Neural progenitor cell (in vitro differentiated cells): ENCODE data around the gene RPAP2. TPM values are rescaled to one million over a fixed set of nuclear protein-coding genes. Genes with fewer than 3 reads are reported as not detected.

ENCODE experiments used
- DNase-seq: peaks from one replicate; pipeline ENCODE4 v3.0.0-alpha.2; 2016; ENCODE audit warnings: low spot score
- H2AFZ ChIP-seq: fragments of 200-600 bp; sonication (generic); replicated peaks from 2 replicates; pipeline ENCODE4 v1.6.1; 2016; ENCODE audit warnings: antibody characterized with exemption
- H3F3A ChIP-seq: fragments of 200-600 bp; sonication (generic); 2 replicates; pipeline ENCODE4 v1.6.1; 2016; ENCODE audit warnings: antibody characterized with exemption, low read depth
- H3K27ac ChIP-seq: fragments of 200-600 bp; sonication (generic); 2 replicates; pipeline ENCODE4 v1.5.1; 2016; ENCODE audit warnings: mild to moderate bottlenecking
- H3K27me3 ChIP-seq: fragments of 200-600 bp; sonication (generic); 2 replicates; pipeline ENCODE4 v1.6.1; 2016; ENCODE audit warnings: mild to moderate bottlenecking, moderate library complexity
- H3K36me3 ChIP-seq: fragments of 200-600 bp; sonication (generic); 2 replicates; pipeline ENCODE4 v1.5.1; 2016
- H3K4me1 ChIP-seq: fragments of 200-600 bp; sonication (generic); 2 replicates; pipeline ENCODE4 v1.6.1; 2016; ENCODE audit warnings: mixed run types
- H3K4me2 ChIP-seq: fragments of 200-600 bp; sonication (generic); 2 replicates; pipeline ENCODE4 v1.6.1; 2016
- H3K4me3 ChIP-seq: fragments of 200-600 bp; sonication (generic); 2 replicates; pipeline ENCODE4 v1.5.1; 2016
- H3K79me2 ChIP-seq: fragments of 200-600 bp; sonication (generic); 2 replicates; pipeline ENCODE4 v1.6.1; 2016; ENCODE audit warnings: low read depth
- H3K9ac ChIP-seq: fragments of 200-600 bp; sonication (generic); 2 replicates; pipeline ENCODE4 v1.6.1; 2016
- H3K9me3 ChIP-seq: fragments of 200-600 bp; sonication (generic); 2 replicates; pipeline ENCODE4 v1.5.1; 2016; ENCODE audit warnings: low read depth
- H4K20me1 ChIP-seq: fragments of 200-600 bp; sonication (generic); 2 replicates; pipeline ENCODE4 v1.6.1; 2016; ENCODE audit warnings: low read depth
- H3K27ac Mint-ChIP-seq: 3 replicates; pipeline ENCODE4 v1.8.0; 2021; ENCODE audit warnings: mixed read lengths
- H3K27me3 Mint-ChIP-seq: 2 replicates; pipeline ENCODE4 v1.8.0; 2022; ENCODE audit warnings: low read depth, mild to moderate bottlenecking, inconsistent platforms, moderate library complexity, mixed read lengths; ENCODE audit not compliant: insufficient read depth
- H3K36me3 Mint-ChIP-seq: 3 replicates; pipeline ENCODE4 v1.8.0; 2021; ENCODE audit warnings: mixed read lengths
- H3K4me1 Mint-ChIP-seq: 3 replicates; pipeline ENCODE4 v1.8.0; 2021; ENCODE audit warnings: mixed read lengths
- H3K4me3 Mint-ChIP-seq: 3 replicates; pipeline ENCODE4 v1.8.0; 2021; ENCODE audit warnings: mild to moderate bottlenecking, moderate library complexity, mixed read lengths
- H3K9me3 Mint-ChIP-seq: 3 replicates; pipeline ENCODE4 v1.8.0; 2020; ENCODE audit warnings: mixed read lengths
- CTCF ChIP-seq: fragments of 200-600 bp; sonication (generic); IDR thresholded peaks from 2 replicates; pipeline ENCODE4 v1.5.1; 2017; ENCODE audit warnings: antibody characterized with exemption, mild to moderate bottlenecking
- EZH2 ChIP-seq: fragments of 200-600 bp; sonication (generic); IDR thresholded peaks from 2 replicates; pipeline ENCODE4 v1.6.1; 2017; ENCODE audit warnings: antibody characterized with exemption, mild to moderate bottlenecking, moderate library complexity
- EZH2phosphoT487 ChIP-seq: fragments of 200-600 bp; sonication (generic); IDR thresholded peaks from 2 replicates; pipeline ENCODE4 v1.6.1; 2017; ENCODE audit warnings: antibody characterized with exemption
- total RNA-seq: library from RNA; depleted of rRNA; stranded (reverse); fragments of >200 nt; gene quantifications from 2 replicates; pipeline ENCODE4 v1.2.3, GENCODE V29; 2015; ENCODE audit warnings: low replicate concordance

The RPAP2 gene
- total RNA-seq, 1 donor from 2014 or later = 36.3 TPM

- H3K4me1 ChIP-seq = no peaks in the 10 kb centered on the region
- no peaks in the 10 kb centered on the region for H3F3A ChIP-seq
- Mint-ChIP-seq H3K9me3 (no peaks in the 10 kb centered on the region), H3K4me3 (no peak overlapping the region), H3K36me3 (no peaks in the 10 kb centered on the region), H3K27me3 (peaks cover 6% of the 10 kb centered on the region), H3K4me1 (no peaks in the 10 kb centered on the region), H3K27ac (no peak overlapping the region)
- H2AFZ ChIP-seq = no peak overlapping the region
- no peaks in the 10 kb centered on the region for H4K20me1 ChIP-seq
- TF ChIP-seq EZH2 (no peak), CTCF (no peak), EZH2phosphoT487 (no peak)
- H3K9me3 ChIP-seq = no peaks in the 10 kb centered on the region
- H3K4me3 ChIP-seq = no peak overlapping the region
- H3K79me2 ChIP-seq = no peaks in the 10 kb centered on the region
- no peak overlapping the region for H3K4me2 ChIP-seq
- H3K27me3 ChIP-seq = no peaks in the 10 kb centered on the region
- H3K36me3 ChIP-seq = no peaks in the 10 kb centered on the region
- DNase-seq = no peak
- no peak overlapping the region for H3K9ac ChIP-seq
- no peak overlapping the region for H3K27ac ChIP-seq
These were observed 112.7 kb downstream of the RPAP2 start for GRCh38 chr1:92411511-92411910.

GRCh38 chr1:92419642-92420041, 120.8 kb downstream of the RPAP2 start:
- peaks cover 8% of the 10 kb centered on the region for H3K4me1 Mint-ChIP-seq
- DNase-seq = no peak
- H3K4me1 ChIP-seq = peaks cover 4% of the 10 kb centered on the region
- H3K27me3 Mint-ChIP-seq = no peaks in the 10 kb centered on the region
- H3K27me3 ChIP-seq = no peaks in the 10 kb centered on the region
- H3K27ac Mint-ChIP-seq = no peak overlapping the region
- H3K4me3 ChIP-seq = no peak overlapping the region
- no peaks in the 10 kb centered on the region for H3K36me3 ChIP-seq
- H3F3A ChIP-seq = peaks cover 3% of the 10 kb centered on the region
- no peaks in the 10 kb centered on the region for H3K36me3 Mint-ChIP-seq
- H3K4me3 Mint-ChIP-seq = no peak overlapping the region
- no peak overlapping the region for H3K4me2 ChIP-seq
- TF ChIP-seq EZH2 (no peak), CTCF (no peak), EZH2phosphoT487 (no peak)
- H3K9me3 ChIP-seq = no peaks in the 10 kb centered on the region
- H3K27ac ChIP-seq = no peak overlapping the region
- H3K79me2 ChIP-seq = no peaks in the 10 kb centered on the region
- H2AFZ ChIP-seq = peak overlapping the region; percentile 1
- H4K20me1 ChIP-seq = no peaks in the 10 kb centered on the region
- H3K9me3 Mint-ChIP-seq = no peaks in the 10 kb centered on the region
- no peak overlapping the region for H3K9ac ChIP-seq

GRCh38 chr1:92424381-92424780, 125.5 kb downstream of the RPAP2 start:
- Histone ChIP-seq H3K4me1 (peaks cover 22% of the 10 kb centered on the region), H3K4me3 (no peak overlapping the region), H3K36me3 (no peaks in the 10 kb centered on the region), H3K27ac (no peak overlapping the region), H3K79me2 (no peaks in the 10 kb centered on the region), H3K9me3 (no peaks in the 10 kb centered on the region), H3K9ac (no peak overlapping the region), H4K20me1 (no peaks in the 10 kb centered on the region), H2AFZ (no peak overlapping the region), H3K4me2 (no peak overlapping the region), H3F3A (peaks cover 20% of the 10 kb centered on the region), H3K27me3 (no peaks in the 10 kb centered on the region)
- H3K9me3 Mint-ChIP-seq = no peaks in the 10 kb centered on the region
- H3K36me3 Mint-ChIP-seq = no peaks in the 10 kb centered on the region
- peaks cover 12% of the 10 kb centered on the region for H3K4me1 Mint-ChIP-seq
- no peak overlapping the region for H3K4me3 Mint-ChIP-seq
- DNase-seq = no peak
- no peaks in the 10 kb centered on the region for H3K27me3 Mint-ChIP-seq
- no peak for TF ChIP-seq EZH2
- TF ChIP-seq CTCF = no peak
- no peak overlapping the region for H3K27ac Mint-ChIP-seq

- no peak overlapping the region for H3K27ac Mint-ChIP-seq
- peak; percentile 37 for DNase-seq
- H3K27me3 Mint-ChIP-seq = no peaks in the 10 kb centered on the region
- TF ChIP-seq EZH2 = no peak
- no peak for TF ChIP-seq EZH2phosphoT487
- no peak for TF ChIP-seq CTCF
- no peaks in the 10 kb centered on the region for H3K36me3 Mint-ChIP-seq
- H3K27me3 ChIP-seq = no peaks in the 10 kb centered on the region
- H3K4me2 ChIP-seq = peak overlapping the region; percentile 55
- H3K4me3 Mint-ChIP-seq = no peak overlapping the region
- H3K4me1 Mint-ChIP-seq = peaks cover 7% of the 10 kb centered on the region
- H3F3A ChIP-seq = peaks cover 20% of the 10 kb centered on the region
- peaks cover 22% of the 10 kb centered on the region for H3K4me1 ChIP-seq
- no peak overlapping the region for H3K27ac ChIP-seq
- no peaks in the 10 kb centered on the region for H3K9me3 Mint-ChIP-seq
- H3K4me3 ChIP-seq = no peak overlapping the region
- H3K36me3 ChIP-seq = no peaks in the 10 kb centered on the region
- no peak overlapping the region for H2AFZ ChIP-seq
- H3K9ac ChIP-seq = no peak overlapping the region
- no peaks in the 10 kb centered on the region for H4K20me1 ChIP-seq
- H3K9me3 ChIP-seq = no peaks in the 10 kb centered on the region
- H3K79me2 ChIP-seq = no peaks in the 10 kb centered on the region
These were observed 126.8 kb downstream of the RPAP2 start for GRCh38 chr1:92425617-92426016.
